B cell (primary cell): ENCODE measurements around the gene STIL. TPM values are rescaled to one million over a fixed set of nuclear protein-coding genes. Genes with fewer than 3 reads are reported as not detected.

Experiments used
- ATAC-seq: fragments of 200-7000 bp; cut with Tn5 transposase; one replicate; pipeline ENCODE4 v1.10.0; 2021; ENCODE audit warnings: low read depth, mild to moderate bottlenecking, moderate number of reproducible peaks, moderate library complexity
- CTCF ChIA-PET: fragments of 350-600 bp; sonication (Branson Sonifier 250); formaldehyde crosslinking; loops from one replicate; lab custom pipeline; 2021; ENCODE audit warnings: antibody characterized with exemption, inconsistent platforms; lab: Charles Lee
- POLR2A ChIA-PET: fragments of 350-600 bp; sonication (Branson Sonifier 250); formaldehyde crosslinking; loops from one replicate; lab custom pipeline; 2021; ENCODE audit warnings: antibody characterized with exemption; lab: Charles Lee
- DNase-seq: peaks from one replicate; pipeline ENCODE4 v3.0.0; 2013
- H2AFZ ChIP-seq: 2 replicates; pipeline ENCODE4 v1.6.1; 2012; ENCODE audit warnings: mild to moderate bottlenecking, low read depth, low read length; ENCODE audit not compliant: insufficient read depth, poor library complexity, severe bottlenecking
- H3K27ac ChIP-seq, 2 donors: 1 replicate in 1 of 2; 2 replicates in 1 of 2; pipeline ENCODE4 v1.5.1; 2012 to 2013; ENCODE audit warnings: low read length in 2 of 2, mild to moderate bottlenecking in 2 of 2, moderate library complexity in 1 of 2
- H3K27me3 ChIP-seq, 4 experiments: fragments of 200-600 bp in 1 of 4; sonication (generic) in 1 of 4; replicated peaks in 1 of 4; 1 replicate in 2 of 4; 2 replicates in 2 of 4; pipeline versions ENCODE4 v1.6.1 to v1.7.0; 2013 to 2016; ENCODE audit warnings: low read length in 3 of 4, mild to moderate bottlenecking in 2 of 4, mixed read lengths in 1 of 4, moderate library complexity in 1 of 4; ENCODE audit not compliant: insufficient read depth in 4 of 4, control insufficient read depth in 3 of 4; ENCODE audit errors: control extremely low read depth in 1 of 4
- H3K36me3 ChIP-seq, 2 experiments: replicated peaks in 1 of 2; 1 replicate in 1 of 2; 2 replicates in 1 of 2; pipeline versions ENCODE4 v1.6.1 to v1.7.1; 2013; ENCODE audit warnings: low read length in 1 of 2; ENCODE audit not compliant: insufficient read depth in 2 of 2, control insufficient read depth in 1 of 2; ENCODE audit errors: control extremely low read depth in 1 of 2, extremely low read depth in 1 of 2
- H3K4me1 ChIP-seq, 2 donors: fragments of 200-600 bp in 1 of 2; sonication (generic) in 1 of 2; 1 replicate in 1 of 2; 2 replicates in 1 of 2; pipeline versions ENCODE4 v1.5.1 to v1.6.1; 2013 to 2017; ENCODE audit warnings: low read length in 2 of 2; ENCODE audit not compliant: control insufficient read depth in 2 of 2, insufficient read depth in 2 of 2
- H3K4me2 ChIP-seq: replicated peaks from 2 replicates; pipeline ENCODE3; 2012; ENCODE audit warnings: mild to moderate bottlenecking, low read depth, low read length; ENCODE audit not compliant: poor library complexity, severe bottlenecking
- H3K4me3 ChIP-seq, 5 experiments: fragments of 200-600 bp in 1 of 5; sonication (generic) in 1 of 5; 1 replicate in 3 of 5; 2 replicates in 2 of 5; pipeline versions ENCODE4 v1.5.1 to v1.7.0; 2011 to 2016; ENCODE audit warnings: low read length in 4 of 5, mild to moderate bottlenecking in 4 of 5, low read depth in 2 of 5, control low read depth in 1 of 5, moderate library complexity in 1 of 5; ENCODE audit not compliant: insufficient read depth in 1 of 5; ENCODE audit errors: control extremely low read depth in 1 of 5, extremely low read depth in 1 of 5
- H3K79me2 ChIP-seq: fragments of 200-600 bp; sonication (generic); one replicate; pipeline ENCODE4 v1.6.0; 2016; ENCODE audit warnings: low read length; ENCODE audit not compliant: control insufficient read depth, insufficient read depth
- H3K9ac ChIP-seq: fragments of 200-600 bp; sonication (generic); 2 replicates; pipeline ENCODE4 v1.6.1; 2017; ENCODE audit warnings: mild to moderate bottlenecking, low read length, moderate library complexity
- H3K9me3 ChIP-seq, 3 donors: one replicate each; pipeline versions ENCODE4 v1.6.1 to v1.7.1; 2013; ENCODE audit warnings: low read length in 2 of 3; ENCODE audit not compliant: control insufficient read depth in 2 of 3, insufficient read depth in 1 of 3; ENCODE audit errors: control extremely low read depth in 1 of 3
- H4K20me1 ChIP-seq: 2 replicates; pipeline ENCODE4 v1.6.0; 2012; ENCODE audit warnings: mild to moderate bottlenecking, low read length; ENCODE audit not compliant: insufficient read depth, control insufficient read depth, poor library complexity, severe bottlenecking
- H3K27ac Mint-ChIP-seq: one replicate; pipeline ENCODE4 v1.8.0; 2021; ENCODE audit warnings: mixed read lengths
- H3K27me3 Mint-ChIP-seq: one replicate; pipeline ENCODE4 v1.8.0; 2021; ENCODE audit warnings: mixed read lengths
- H3K4me1 Mint-ChIP-seq: one replicate; pipeline ENCODE4 v1.8.0; 2021; ENCODE audit warnings: mixed read lengths
- H3K4me3 Mint-ChIP-seq: one replicate; pipeline ENCODE4 v1.8.0; 2021; ENCODE audit warnings: mixed read lengths
- H3K9me3 Mint-ChIP-seq: one replicate; pipeline ENCODE4 v1.8.0; 2022; ENCODE audit warnings: mixed read lengths; ENCODE audit not compliant: insufficient read depth
- EZH2 ChIP-seq: IDR thresholded peaks from 2 replicates; pipeline ENCODE4 v1.6.1; 2012; ENCODE audit warnings: borderline replicate concordance, low read depth, mild to moderate bottlenecking, moderate library complexity, low read length; ENCODE audit not compliant: insufficient read depth, poor library complexity, severe bottlenecking
- WGBS: methylation state at CpG from one replicate; pipeline ENCODE4 v1.1.5; 2013; ENCODE audit warnings: missing lambda C conversion rate; ENCODE audit not compliant: insufficient coverage; 5-methylcytosine and 5-hydroxymethylcytosine counted together
- intact Hi-C: fragments of 100-400 bp; cut with micrococcal nuclease; formaldehyde crosslinking; loops from one replicate; pipeline ENCODE4 v1.10.0; 2022
- polyA plus RNA-seq: library from polyadenylated mRNA; depleted of rRNA; stranded (reverse); fragments of >200 nt; gene quantifications from 2 replicates; pipeline ENCODE4 v1.2.3, GENCODE V29; 2012
- total RNA-seq, 2 donors: library from RNA; stranded (reverse); fragments of 120-200 nt in 1 of 2; gene quantifications; 1 replicate in 1 of 2; 2 replicates in 1 of 2; pipeline versions ENCODE4 v1.2.3 to v1.2.4, GENCODE V29; 2013 to 2022
- TF ChIP-seq, protein P1 (sequence below): fragments of 200-600 bp; IDR thresholded peaks from one replicate; pipeline ENCODE4 v1.8.0; 2022; ENCODE audit warnings: antibody characterized with exemption, mild to moderate bottlenecking

STIL gene
- total and polyA plus RNA-seq, 2 donors (not counting 1 experiment from before 2014, with no cell fraction given), result 0.79 to 1.8 TPM

DNA sequence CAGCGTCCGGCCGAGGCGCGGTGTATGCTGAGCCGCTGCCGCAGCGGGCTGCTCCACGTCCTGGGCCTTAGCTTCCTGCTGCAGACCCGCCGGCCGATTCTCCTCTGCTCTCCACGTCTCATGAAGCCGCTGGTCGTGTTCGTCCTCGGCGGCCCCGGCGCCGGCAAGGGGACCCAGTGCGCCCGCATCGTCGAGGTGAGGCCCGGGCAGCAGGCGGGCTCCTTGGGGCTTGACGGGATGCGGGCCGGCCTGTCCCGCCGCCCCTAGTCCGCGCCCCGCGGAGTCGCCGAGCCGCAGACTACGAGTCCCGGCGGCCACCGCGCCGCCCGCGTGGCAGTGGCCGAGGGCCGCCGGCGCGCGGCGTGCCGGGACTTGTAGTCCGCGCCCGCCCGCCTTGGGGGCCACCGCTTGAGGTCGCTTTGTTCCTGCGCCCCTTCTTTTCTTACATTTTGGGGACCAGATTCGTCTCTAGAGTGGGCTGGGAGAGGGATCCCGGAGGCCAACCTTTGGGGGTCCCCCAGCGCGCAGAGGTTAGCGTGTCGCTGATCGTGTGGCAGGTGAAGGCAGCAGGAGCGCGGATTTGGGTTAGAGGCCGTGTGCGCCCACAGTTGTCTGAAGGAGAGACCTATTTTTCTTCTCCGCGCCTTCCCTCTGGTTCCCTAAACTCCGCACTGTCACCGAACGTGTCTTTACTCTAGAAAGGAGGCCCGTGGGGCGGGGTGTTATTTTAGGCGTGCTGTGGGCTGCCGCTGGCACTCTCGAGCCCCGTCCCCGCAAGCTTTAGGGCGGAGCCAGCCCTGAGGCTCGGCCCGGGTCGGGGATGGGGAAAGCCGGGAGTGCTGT, 20.2 kb upstream of the STIL start:
- Mint-ChIP-seq H3K27ac (peak overlapping the region; percentile 92), H3K27me3 (no peaks in the 10 kb centered on the region), H3K4me3 (peak overlapping the region; percentile 97), H3K4me1 (peaks cover 17% of the 10 kb centered on the region), H3K9me3 (no peaks in the 10 kb centered on the region)
- Histone ChIP-seq H4K20me1 (peaks cover 22% of the 10 kb centered on the region), H3K9me3 (no peaks in the 10 kb centered on the region), H3K4me1 (peaks cover 14 to 19% of the 10 kb centered on the region in 2 donors), H3K27ac (peak overlapping the region; percentile 64 to 83), H3K4me2 (peak overlapping the region; percentile 87), H3K79me2 (peaks cover 41% of the 10 kb centered on the region), H3K36me3 (no peaks in the 10 kb centered on the region), H3K27me3 (no peaks in the 10 kb centered on the region), H2AFZ (peak overlapping the region; percentile 97), H3K4me3 (peak overlapping the region; percentile 59 to 97 (median 80)), H3K9ac (peak overlapping the region; percentile 91)
- ATAC-seq, result peak; percentile 85
- intact Hi-C loops, result loop anchor here (1.0 to 10.0 kb wide), 3 partner anchors 20 to 619 kb away; partner anchors contain the start of genes EFCAB14 and STIL
- CTCF ChIA-PET, result interaction anchor here (0.7 to 3.0 kb wide), 8 partner anchors 12 to 1031 kb away, joined by 3 to 19 read pairs (median 4); partner anchors contain the start of genes FOXD2, LRRC41, STIL and UQCRH
- DNase-seq, result peak; percentile 87
- POLR2A ChIA-PET, result interaction anchor here (0.5 to 1.0 kb wide), 2 partner anchors 20 to 615 kb away, joined by 3 to 17 read pairs; partner anchors contain the start of genes EFCAB14 and STIL
- WGBS, result under 1% methylated on average over 89 of the region's 90 CpGs
- no peak for TF ChIP-seq EZH2

DNA sequence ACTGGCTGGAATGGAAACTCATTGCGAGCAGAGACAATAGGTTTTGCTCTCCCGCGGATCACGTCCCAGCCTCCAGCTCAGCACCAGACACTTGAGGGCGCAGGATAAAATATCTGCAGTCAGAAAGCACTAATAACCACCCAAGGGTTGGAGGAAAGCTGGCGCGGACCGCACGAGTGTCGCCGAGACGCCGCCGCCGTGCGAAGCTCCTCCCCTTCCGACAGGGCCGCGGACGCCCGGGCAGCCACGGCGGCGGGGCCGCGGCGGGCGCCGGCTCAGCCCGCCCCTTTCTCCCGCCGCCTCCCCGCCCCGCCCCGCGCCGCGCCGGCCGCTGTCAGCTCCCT, 19.6 kb upstream of the STIL start, which contains the start of gene CMPK1:
TSS of gene CMPK1 (plus strand) at position 213 of the 344 bp plus-strand sequence. CDS start 156 bp downstream, outside the sequence.
- Histone ChIP-seq H3K9ac (peak within 1 kb of the TSS; percentile 91), H4K20me1 (peaks cover 19% of the 10 kb centered on the region), H3K36me3 (no peaks in the 10 kb centered on the region), H3K79me2 (peaks cover 37% of the 10 kb centered on the region), H3K9me3 (no peaks in the 10 kb centered on the region), H3K27ac (peak within 1 kb of the TSS; percentile 64 to 89), H3K4me1 (peaks cover 14 to 19% of the 10 kb centered on the region in 2 donors), H2AFZ (peak within 1 kb of the TSS; percentile 97), H3K4me2 (peak within 1 kb of the TSS; percentile 87), H3K27me3 (no peaks in the 10 kb centered on the region), H3K4me3 (peak within 1 kb of the TSS; percentile 59 to 97 (median 80))
- no peaks in the 10 kb centered on the region for H3K9me3 Mint-ChIP-seq
- DNase-seq (peak; percentile 85), ATAC-seq (peak; percentile 81)
- H3K27ac Mint-ChIP-seq, result peak within 1 kb of the TSS; percentile 92
- peaks cover 17% of the 10 kb centered on the region for H3K4me1 Mint-ChIP-seq
- intact Hi-C loops, result loop anchor here (10.0 kb wide), 1 partner anchor 619 kb away; the partner anchor contains the start of gene EFCAB14
- TF ChIP-seq, protein P1, sequence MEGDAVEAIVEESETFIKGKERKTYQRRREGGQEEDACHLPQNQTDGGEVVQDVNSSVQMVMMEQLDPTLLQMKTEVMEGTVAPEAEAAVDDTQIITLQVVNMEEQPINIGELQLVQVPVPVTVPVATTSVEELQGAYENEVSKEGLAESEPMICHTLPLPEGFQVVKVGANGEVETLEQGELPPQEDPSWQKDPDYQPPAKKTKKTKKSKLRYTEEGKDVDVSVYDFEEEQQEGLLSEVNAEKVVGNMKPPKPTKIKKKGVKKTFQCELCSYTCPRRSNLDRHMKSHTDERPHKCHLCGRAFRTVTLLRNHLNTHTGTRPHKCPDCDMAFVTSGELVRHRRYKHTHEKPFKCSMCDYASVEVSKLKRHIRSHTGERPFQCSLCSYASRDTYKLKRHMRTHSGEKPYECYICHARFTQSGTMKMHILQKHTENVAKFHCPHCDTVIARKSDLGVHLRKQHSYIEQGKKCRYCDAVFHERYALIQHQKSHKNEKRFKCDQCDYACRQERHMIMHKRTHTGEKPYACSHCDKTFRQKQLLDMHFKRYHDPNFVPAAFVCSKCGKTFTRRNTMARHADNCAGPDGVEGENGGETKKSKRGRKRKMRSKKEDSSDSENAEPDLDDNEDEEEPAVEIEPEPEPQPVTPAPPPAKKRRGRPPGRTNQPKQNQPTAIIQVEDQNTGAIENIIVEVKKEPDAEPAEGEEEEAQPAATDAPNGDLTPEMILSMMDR, result no peak
- no peak for TF ChIP-seq EZH2
- WGBS, result 0% methylated on average over 39 of the region's 40 CpGs
- ChIA-PET POLR2A (interaction anchor here (0.5 to 1.0 kb wide), 2 partner anchors 19 to 615 kb away, joined by 3 to 17 read pairs; partner anchors contain the start of genes EFCAB14 and STIL), CTCF (interaction anchor here (0.7 to 3.0 kb wide), 7 partner anchors 8 to 1030 kb away, joined by 3 to 19 read pairs (median 4); partner anchors contain the start of genes FOXD2, LRRC41, STIL and UQCRH)
- peak within 1 kb of the TSS; percentile 97 for H3K4me3 Mint-ChIP-seq
- H3K27me3 Mint-ChIP-seq, result no peaks in the 10 kb centered on the region
